ENCODE data around the gene TMC3. TPM values are rescaled to one million over a fixed set of nuclear protein-coding genes. Genes with fewer than 3 reads are reported as not detected.

The TMC3 gene
- total and polyA plus RNA-seq, 2 donors from 2014 or later, result not detected

DNA sequence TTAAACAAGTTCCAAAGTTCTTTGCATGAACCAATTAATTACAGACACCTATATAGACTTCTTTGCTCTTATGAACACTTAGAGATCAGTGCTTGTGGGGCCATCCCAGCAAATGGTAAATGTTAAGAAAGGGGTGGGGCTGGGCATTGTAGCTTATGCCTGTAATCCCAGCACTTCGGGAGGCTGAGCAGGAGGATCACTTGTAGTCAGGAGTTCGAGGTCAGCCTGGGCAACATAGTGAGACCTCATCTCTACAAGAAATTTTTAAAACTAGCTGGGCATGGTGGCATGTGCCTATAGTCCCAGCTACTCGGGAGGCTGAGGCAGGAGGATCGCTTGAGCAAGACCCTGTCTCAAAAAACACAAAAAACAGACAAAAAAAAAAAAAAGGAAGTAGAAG lies 30.6 kb downstream of the TMC3 start:
- H3K4me1 ChIP-seq (ENCODE audit: control insufficient read depth in 2 of 3, insufficient read depth in 2 of 3, low read depth in 1 of 3, low read length in 3 of 3), result no peaks in the 10 kb centered on the region
- no peaks in the 10 kb centered on the region for H3K36me3 ChIP-seq (ENCODE audit: control insufficient read depth in 2 of 3, insufficient read depth in 3 of 3, low read length in 3 of 3)
- H3K27me3 ChIP-seq (ENCODE audit: control insufficient read depth, insufficient read depth, low read length), result no peaks in the 10 kb centered on the region
- DNase-seq (no peak), FAIRE-seq (no peak)
- H3K27ac ChIP-seq (ENCODE audit: low read depth in 2 of 2, low read length in 2 of 2), result no peak overlapping the region
- TF ChIP-seq, protein P1, sequence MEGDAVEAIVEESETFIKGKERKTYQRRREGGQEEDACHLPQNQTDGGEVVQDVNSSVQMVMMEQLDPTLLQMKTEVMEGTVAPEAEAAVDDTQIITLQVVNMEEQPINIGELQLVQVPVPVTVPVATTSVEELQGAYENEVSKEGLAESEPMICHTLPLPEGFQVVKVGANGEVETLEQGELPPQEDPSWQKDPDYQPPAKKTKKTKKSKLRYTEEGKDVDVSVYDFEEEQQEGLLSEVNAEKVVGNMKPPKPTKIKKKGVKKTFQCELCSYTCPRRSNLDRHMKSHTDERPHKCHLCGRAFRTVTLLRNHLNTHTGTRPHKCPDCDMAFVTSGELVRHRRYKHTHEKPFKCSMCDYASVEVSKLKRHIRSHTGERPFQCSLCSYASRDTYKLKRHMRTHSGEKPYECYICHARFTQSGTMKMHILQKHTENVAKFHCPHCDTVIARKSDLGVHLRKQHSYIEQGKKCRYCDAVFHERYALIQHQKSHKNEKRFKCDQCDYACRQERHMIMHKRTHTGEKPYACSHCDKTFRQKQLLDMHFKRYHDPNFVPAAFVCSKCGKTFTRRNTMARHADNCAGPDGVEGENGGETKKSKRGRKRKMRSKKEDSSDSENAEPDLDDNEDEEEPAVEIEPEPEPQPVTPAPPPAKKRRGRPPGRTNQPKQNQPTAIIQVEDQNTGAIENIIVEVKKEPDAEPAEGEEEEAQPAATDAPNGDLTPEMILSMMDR (IDR thresholded peaks at IDR 0.05; ENCODE audit: borderline replicate concordance, extremely low read depth, insufficient read depth), result no peak
- H3K9ac ChIP-seq (ENCODE audit: low read length in 3 of 3), result no peak overlapping the region
- H3K4me3 ChIP-seq (ENCODE audit: low read length in 3 of 3), result no peak overlapping the region
- H3K9me3 ChIP-seq (ENCODE audit: control insufficient read depth in 2 of 3, insufficient read depth in 1 of 3, low read length in 3 of 3), result no peaks in the 10 kb centered on the region
- intact Hi-C loops (cut with DNase I), result no loop called here

DNA sequence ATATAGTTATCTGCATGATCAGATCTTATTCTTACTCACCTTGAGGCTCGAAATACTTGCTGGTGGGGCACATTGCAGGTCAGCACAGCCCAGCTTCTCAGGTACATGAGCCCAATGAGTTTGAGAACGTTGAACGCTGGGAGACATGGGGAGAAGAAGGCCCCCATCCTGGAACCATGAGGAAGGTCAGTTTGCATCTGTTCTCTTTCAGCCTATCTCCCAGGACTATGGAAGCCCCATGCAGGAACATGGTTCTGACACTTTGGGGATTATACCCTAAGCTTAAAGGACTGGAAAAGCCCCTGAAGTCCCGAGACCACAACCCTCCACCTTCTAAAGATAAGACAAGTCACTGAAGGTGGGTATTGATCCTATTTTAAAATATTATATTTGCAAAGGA lies 32.7 kb downstream of the TMC3 start:
- no peak for FAIRE-seq

DNA sequence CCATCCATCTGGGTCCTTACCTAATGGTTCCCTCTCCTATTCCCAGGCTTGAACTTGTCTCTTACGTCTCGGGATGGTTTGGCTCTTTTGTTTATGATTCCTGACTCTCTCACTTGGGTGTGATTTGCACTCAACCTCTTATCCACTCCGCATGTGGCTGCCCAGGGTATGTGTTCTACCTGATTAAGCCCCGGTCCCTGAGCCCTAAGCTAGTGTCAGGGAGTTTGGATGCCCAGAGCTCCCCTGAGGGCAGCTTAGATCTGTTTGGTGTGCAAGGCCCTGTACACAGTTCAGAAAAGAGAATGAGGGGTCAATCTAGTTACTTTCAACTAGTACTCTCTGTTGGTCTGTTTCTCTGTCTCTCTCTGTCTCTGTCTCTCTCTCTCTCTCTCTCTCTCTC lies 34.2 kb downstream of the TMC3 start:
- no peaks in the 10 kb centered on the region for H3K27me3 ChIP-seq (ENCODE audit: control insufficient read depth, insufficient read depth, low read length)
- intact Hi-C loops (cut with DNase I), result loop anchor here (10.0 kb wide), 1 partner anchor 55 kb away; no protein-coding TSS in a partner anchor
- H3K36me3 ChIP-seq (ENCODE audit: control insufficient read depth in 2 of 3, insufficient read depth in 3 of 3, low read length in 3 of 3), result no peaks in the 10 kb centered on the region
- TF ChIP-seq, protein P1 (IDR thresholded peaks at IDR 0.05; ENCODE audit: borderline replicate concordance, extremely low read depth, insufficient read depth), result no peak
- no peaks in the 10 kb centered on the region for H3K4me1 ChIP-seq (ENCODE audit: control insufficient read depth in 2 of 3, insufficient read depth in 2 of 3, low read depth in 1 of 3, low read length in 3 of 3)
- no peak overlapping the region for H3K9ac ChIP-seq (ENCODE audit: low read length in 3 of 3)
- H3K9me3 ChIP-seq (ENCODE audit: control insufficient read depth in 2 of 3, insufficient read depth in 1 of 3, low read length in 3 of 3), result no peaks in the 10 kb centered on the region
- DNase-seq (no peak), FAIRE-seq (no peak)
- no peak overlapping the region for H3K4me3 ChIP-seq (ENCODE audit: low read length in 3 of 3)
- no peak overlapping the region for H3K27ac ChIP-seq (ENCODE audit: low read depth in 2 of 2, low read length in 2 of 2)

More for the DNA sequence above, 32.7 kb downstream of the TMC3 start:
- Histone ChIP-seq H3K27me3 (ENCODE audit: control insufficient read depth, insufficient read depth, low read length) (no peaks in the 10 kb centered on the region), H3K9ac (ENCODE audit: low read length in 3 of 3) (no peak overlapping the region), H3K27ac (ENCODE audit: low read depth in 2 of 2, low read length in 2 of 2) (no peak overlapping the region), H3K4me3 (ENCODE audit: low read length in 3 of 3) (no peak overlapping the region), H3K9me3 (ENCODE audit: control insufficient read depth in 2 of 3, insufficient read depth in 1 of 3, low read length in 3 of 3) (no peaks in the 10 kb centered on the region), H3K4me1 (ENCODE audit: control insufficient read depth in 2 of 3, insufficient read depth in 2 of 3, low read depth in 1 of 3, low read length in 3 of 3) (no peaks in the 10 kb centered on the region), H3K36me3 (ENCODE audit: control insufficient read depth in 2 of 3, insufficient read depth in 3 of 3, low read length in 3 of 3) (no peaks in the 10 kb centered on the region)
- DNase-seq, result no peak
- intact Hi-C loops (cut with DNase I), result no loop called here
- TF ChIP-seq, protein P1 (IDR thresholded peaks at IDR 0.05; ENCODE audit: borderline replicate concordance, extremely low read depth, insufficient read depth), result no peak

DNA sequence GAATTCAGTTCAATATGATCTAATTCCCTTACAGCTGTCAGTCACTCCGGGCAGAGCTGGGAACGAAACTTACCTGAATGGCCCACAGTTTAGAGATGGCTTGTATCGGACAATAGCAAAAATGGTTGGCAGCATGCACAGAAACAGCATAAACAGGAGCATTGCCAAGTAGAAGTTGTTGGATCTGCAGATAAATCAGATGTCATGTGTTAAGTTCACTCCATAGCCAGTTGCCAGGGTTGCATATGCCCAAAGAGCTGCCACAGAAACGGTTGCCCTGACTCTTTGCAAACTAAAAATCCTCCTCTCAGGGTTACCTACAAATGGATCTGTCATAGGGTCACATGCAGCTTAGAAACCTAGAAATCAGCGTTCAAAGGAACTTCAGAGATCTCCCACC lies 34.7 kb downstream of the TMC3 start:
- no peaks in the 10 kb centered on the region for H3K36me3 ChIP-seq (ENCODE audit: control insufficient read depth in 2 of 3, insufficient read depth in 3 of 3, low read length in 3 of 3)
- TF ChIP-seq, protein P1 (IDR thresholded peaks at IDR 0.05; ENCODE audit: borderline replicate concordance, extremely low read depth, insufficient read depth), result no peak
- DNase-seq (no peak), FAIRE-seq (no peak)
- no peak overlapping the region for H3K9ac ChIP-seq (ENCODE audit: low read length in 3 of 3)
- H3K4me1 ChIP-seq (ENCODE audit: control insufficient read depth in 2 of 3, insufficient read depth in 2 of 3, low read depth in 1 of 3, low read length in 3 of 3), result no peaks in the 10 kb centered on the region
- H3K27me3 ChIP-seq (ENCODE audit: control insufficient read depth, insufficient read depth, low read length), result no peaks in the 10 kb centered on the region
- no peak overlapping the region for H3K27ac ChIP-seq (ENCODE audit: low read depth in 2 of 2, low read length in 2 of 2)
- intact Hi-C loops (cut with DNase I), result loop anchor here (10.0 kb wide), 1 partner anchor 55 kb away; no protein-coding TSS in a partner anchor
- H3K9me3 ChIP-seq (ENCODE audit: control insufficient read depth in 2 of 3, insufficient read depth in 1 of 3, low read length in 3 of 3), result no peaks in the 10 kb centered on the region
- no peak overlapping the region for H3K4me3 ChIP-seq (ENCODE audit: low read length in 3 of 3)
